WI38 (cell line): ENCODE data around the gene SHC3.
A peak's percentile ranks its signal among the peaks of the same experiment; 100 is the strongest.

Experiments
- H3K4me3 ChIP-seq: 2 replicates; pipeline ENCODE4 v1.5.1; 2011; ENCODE audit warnings: low read depth, mild to moderate bottlenecking, control low read depth, low read length
- TF ChIP-seq, protein P1 (sequence below): IDR thresholded peaks from 2 replicates; pipeline ENCODE4 v1.5.1; 2012; ENCODE audit warnings: low read depth, mild to moderate bottlenecking, control low read depth, low read length

The SHC3 gene, protein sequence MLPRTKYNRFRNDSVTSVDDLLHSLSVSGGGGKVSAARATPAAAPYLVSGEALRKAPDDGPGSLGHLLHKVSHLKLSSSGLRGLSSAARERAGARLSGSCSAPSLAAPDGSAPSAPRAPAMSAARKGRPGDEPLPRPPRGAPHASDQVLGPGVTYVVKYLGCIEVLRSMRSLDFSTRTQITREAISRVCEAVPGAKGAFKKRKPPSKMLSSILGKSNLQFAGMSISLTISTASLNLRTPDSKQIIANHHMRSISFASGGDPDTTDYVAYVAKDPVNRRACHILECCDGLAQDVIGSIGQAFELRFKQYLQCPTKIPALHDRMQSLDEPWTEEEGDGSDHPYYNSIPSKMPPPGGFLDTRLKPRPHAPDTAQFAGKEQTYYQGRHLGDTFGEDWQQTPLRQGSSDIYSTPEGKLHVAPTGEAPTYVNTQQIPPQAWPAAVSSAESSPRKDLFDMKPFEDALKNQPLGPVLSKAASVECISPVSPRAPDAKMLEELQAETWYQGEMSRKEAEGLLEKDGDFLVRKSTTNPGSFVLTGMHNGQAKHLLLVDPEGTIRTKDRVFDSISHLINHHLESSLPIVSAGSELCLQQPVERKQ

DNA sequence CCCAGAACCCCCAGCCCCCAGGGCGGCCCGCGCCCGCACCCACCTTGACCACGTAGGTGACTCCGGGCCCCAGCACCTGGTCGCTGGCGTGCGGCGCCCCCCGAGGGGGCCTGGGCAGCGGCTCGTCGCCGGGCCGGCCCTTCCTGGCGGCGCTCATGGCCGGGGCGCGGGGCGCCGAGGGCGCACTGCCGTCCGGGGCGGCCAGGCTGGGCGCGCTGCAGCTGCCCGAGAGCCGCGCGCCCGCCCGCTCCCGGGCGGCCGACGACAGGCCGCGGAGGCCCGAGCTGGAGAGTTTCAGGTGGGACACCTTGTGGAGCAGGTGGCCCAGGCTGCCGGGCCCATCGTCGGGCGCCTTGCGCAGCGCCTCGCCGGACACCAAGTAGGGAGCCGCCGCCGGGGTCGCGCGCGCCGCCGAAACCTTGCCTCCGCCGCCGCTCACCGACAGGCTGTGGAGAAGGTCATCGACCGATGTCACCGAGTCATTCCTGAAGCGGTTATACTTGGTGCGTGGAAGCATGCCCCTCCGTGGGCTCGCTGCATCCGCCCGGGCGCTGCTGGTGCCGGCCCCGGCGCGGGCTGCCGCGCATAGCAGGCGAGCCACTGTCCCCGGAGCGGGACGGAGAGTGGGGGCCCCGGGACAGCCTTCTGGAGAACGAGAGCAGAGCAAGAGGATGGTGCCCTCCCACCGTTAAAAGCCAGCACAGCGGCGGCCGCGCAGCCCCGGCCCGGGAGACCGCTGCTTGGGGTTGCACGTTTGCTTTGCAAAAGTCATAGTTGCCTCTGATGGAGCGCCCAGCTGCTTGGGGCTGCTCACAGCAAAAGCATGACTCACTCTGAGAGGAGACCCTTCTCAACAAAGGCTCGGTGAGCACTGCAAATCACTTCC is at the start of gene SHC3:
Gene SHC3, minus strand, starts transcription at position 875 of the 886 bp plus-strand sequence. Its CDS starts 358 bp downstream, at position 517.
- H3K4me3 ChIP-seq: peak within 1 kb of the TSS; percentile 76
- TF ChIP-seq, protein P1, sequence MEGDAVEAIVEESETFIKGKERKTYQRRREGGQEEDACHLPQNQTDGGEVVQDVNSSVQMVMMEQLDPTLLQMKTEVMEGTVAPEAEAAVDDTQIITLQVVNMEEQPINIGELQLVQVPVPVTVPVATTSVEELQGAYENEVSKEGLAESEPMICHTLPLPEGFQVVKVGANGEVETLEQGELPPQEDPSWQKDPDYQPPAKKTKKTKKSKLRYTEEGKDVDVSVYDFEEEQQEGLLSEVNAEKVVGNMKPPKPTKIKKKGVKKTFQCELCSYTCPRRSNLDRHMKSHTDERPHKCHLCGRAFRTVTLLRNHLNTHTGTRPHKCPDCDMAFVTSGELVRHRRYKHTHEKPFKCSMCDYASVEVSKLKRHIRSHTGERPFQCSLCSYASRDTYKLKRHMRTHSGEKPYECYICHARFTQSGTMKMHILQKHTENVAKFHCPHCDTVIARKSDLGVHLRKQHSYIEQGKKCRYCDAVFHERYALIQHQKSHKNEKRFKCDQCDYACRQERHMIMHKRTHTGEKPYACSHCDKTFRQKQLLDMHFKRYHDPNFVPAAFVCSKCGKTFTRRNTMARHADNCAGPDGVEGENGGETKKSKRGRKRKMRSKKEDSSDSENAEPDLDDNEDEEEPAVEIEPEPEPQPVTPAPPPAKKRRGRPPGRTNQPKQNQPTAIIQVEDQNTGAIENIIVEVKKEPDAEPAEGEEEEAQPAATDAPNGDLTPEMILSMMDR: no peak

DNA sequence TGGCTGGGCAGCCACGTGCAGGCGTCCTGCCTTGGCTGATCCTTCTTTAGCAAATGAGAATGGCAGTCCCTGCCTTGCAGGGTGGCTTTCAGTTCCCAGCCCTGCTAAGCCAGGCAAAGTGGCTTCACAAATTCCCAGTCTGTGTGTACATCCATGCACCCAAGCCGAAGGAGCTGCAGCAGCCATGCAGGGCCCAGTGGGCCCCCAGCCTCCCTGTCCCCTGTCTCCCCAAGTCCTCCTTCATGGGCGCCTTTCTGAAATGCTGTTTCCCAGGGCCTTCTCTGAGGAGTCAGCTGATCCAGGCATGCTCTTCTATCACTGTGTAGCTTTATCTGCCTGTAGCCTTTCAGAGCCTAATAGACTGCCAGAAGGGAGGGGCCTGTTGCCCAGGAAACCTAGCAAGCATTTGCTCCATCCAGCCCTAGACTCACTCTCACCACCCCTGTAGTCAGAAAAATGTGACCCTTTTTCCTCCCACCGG is 47.4 kb upstream of the SHC3 start:
- TF ChIP-seq, protein P1: no peak
- H3K4me3 ChIP-seq: no peak overlapping the region

DNA sequence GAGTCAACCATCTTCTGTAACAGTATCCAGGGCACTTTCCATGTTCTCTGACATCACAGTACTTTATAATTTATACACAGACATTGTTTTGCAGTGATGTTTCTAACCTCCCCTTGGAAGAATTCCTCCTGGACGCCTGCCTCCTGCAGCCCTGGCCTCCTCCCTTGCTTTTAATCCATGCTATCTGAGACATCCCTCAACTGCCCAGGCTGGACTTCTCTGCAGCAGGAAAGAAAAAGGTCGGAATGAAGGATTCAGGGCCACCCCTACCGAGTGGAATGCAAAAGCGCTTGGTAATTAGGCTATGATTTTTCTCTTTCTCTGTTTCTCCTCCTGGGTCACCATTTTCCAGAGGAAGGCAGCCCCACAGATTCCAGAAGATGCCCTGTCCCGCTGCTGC is 47.0 kb upstream of the SHC3 start:
- TF ChIP-seq, protein P1: peak; percentile 24; the same call in 1 of the 2 replicates
- H3K4me3 ChIP-seq: no peak overlapping the region

DNA sequence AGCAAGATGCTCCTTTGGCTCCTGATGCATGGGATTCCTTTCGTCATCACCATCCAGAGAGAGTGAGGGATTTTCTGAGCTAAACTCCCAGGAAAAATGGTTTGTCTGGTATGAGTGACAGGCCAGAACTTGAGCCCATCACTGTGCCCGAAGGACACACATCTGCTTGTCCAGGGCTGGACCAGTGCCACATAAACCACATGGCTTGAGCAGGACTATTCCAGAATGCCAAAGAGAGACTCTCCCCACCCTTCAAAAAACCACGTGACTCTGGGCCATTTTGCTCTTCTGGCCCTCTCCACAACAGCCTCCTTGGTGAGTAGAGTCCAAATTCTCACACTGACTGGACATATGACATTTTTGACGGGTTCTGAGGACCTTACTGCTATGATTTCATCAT is 46.4 kb upstream of the SHC3 start:
- TF ChIP-seq, protein P1: no peak
- no peak overlapping the region for H3K4me3 ChIP-seq

DNA sequence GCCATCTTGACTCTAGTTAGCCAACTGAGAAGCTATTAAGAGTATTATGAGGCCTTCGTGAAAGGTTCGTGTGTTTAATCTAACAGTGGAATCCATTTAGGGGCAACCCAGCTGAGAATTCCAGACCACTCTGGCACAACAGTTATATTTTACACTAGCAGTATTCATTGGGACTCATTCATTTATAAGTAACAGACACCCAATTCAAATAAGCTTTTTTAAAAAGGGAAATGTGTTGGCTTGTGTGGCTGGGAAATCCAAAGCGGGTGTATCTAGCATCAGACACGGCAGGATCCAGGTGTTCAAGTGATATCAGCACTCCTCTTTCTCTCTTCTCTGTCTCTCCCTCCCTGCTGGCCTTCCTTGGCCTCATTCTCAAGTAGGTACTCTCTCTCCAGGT is 46.0 kb upstream of the SHC3 start:
- TF ChIP-seq, protein P1: no peak
- H3K4me3 ChIP-seq: no peak overlapping the region

DNA sequence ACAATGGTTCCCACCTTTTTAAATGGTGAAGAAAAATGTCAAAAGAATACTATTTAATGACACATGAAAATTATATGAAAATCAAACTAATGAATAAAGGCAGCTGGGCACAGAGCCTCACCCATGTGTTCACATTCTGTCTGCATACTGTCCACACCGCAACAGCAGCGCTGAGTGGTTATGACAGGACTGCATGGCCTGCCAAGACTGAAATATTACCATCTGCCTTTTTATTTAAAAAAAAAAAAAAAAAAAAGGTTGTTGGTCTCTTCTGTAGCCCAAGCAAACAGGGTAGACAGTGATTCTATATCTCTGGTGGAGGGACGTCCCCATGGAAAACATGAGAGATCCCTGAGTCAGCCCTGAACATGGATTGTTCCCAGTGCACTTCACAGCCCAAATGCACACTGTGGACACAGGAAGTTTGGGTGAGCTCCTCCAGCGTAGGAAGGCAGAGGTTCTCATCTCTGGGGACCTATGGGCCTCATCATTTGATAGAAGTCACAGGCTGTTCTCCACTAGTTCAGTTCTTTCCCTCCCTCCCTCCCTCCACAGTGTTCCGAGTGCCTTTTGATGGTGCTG is 44.9 kb upstream of the SHC3 start:
- H3K4me3 ChIP-seq: no peak overlapping the region
- TF ChIP-seq, protein P1: no peak
